K562 (cell line): Measurements from ENCODE around the gene MFSD6L. TPM values are rescaled to one million over a fixed set of nuclear protein-coding genes. Genes with fewer than 3 reads are reported as not detected.

Experiments used
- ATAC-seq: fragments of 200-7000 bp; cut with Tn5 transposase; 3 replicates; pipeline ENCODE4 v1.9.1; 2020; ENCODE audit warnings: moderate library complexity
- BruUV-seq: library from RNA; stranded (reverse); fragments of 400-500 nt; replicated peaks from 2 replicates; lab custom pipeline; 2021; lab: Mats Ljungman, UMichigan
- CTCF ChIA-PET: fragments of 300-600 bp; formaldehyde crosslinking; extraction: SDS; loops from one replicate; lab custom pipeline; 2021; ENCODE audit warnings: low intra/inter-chr PET ratio; lab: Yijun Ruan, JAX
- POLR2A ChIA-PET: fragments of 300-600, 350-650 bp; sonication (Branson Sonifier 250); formaldehyde crosslinking; extraction: SDS; loops from one replicate; lab custom pipeline; 2021; ENCODE audit warnings: antibody characterized with exemption, inconsistent platforms; lab: Yijun Ruan, JAX
- DNase-seq, 4 experiments: peaks; one replicate each; pipeline versions ENCODE4 v3.0.0 to v3.0.0-alpha.2; 2011 to 2018; ENCODE audit warnings: low spot score in 3 of 4, mixed read lengths in 3 of 4; ENCODE audit errors: extremely low read depth in 1 of 4
- FAIRE-seq: peaks from 2 replicates; lab custom pipeline; 2011; peaks lifted over from hg19 to GRCh38; lab: Jason Lieb, UNC
- H2AFZ ChIP-seq: 2 replicates; pipeline ENCODE4 v1.6.0; 2011; ENCODE audit warnings: low read depth, low read length, control low read depth, inconsistent platforms
- H3K27ac ChIP-seq: fragments of 200-600 bp; 3 replicates; pipeline ENCODE4 v1.8.0; 2011; ENCODE audit warnings: low read depth, mild to moderate bottlenecking, control low read depth, inconsistent platforms, low read length, moderate library complexity, mixed read lengths; ENCODE audit errors: extremely low read depth
- H3K27me3 ChIP-seq, 2 experiments: fragments of 300-600 bp in 1 of 2; 2 replicates in 1 of 2; 3 replicates in 1 of 2; pipeline versions ENCODE4 v1.6.0 to v1.8.0; 2011; ENCODE audit warnings: inconsistent platforms in 2 of 2, low read length in 2 of 2, mild to moderate bottlenecking in 1 of 2, mixed read lengths in 1 of 2, moderate library complexity in 1 of 2; ENCODE audit not compliant: control insufficient read depth in 2 of 2, insufficient read depth in 2 of 2
- H3K36me3 ChIP-seq: fragments of 300-600 bp; 3 replicates; pipeline ENCODE4 v1.8.0; 2011; ENCODE audit warnings: mild to moderate bottlenecking, low read length, inconsistent platforms; ENCODE audit not compliant: control insufficient read depth, insufficient read depth
- H3K4me1 ChIP-seq, 2 experiments: fragments of 200-600 bp in 1 of 2; replicated peaks in 1 of 2; 2 replicates in 1 of 2; 3 replicates in 1 of 2; pipeline versions ENCODE4 v1.5.1 to v1.8.0; 2011; ENCODE audit warnings: inconsistent platforms in 2 of 2, low read length in 2 of 2, mild to moderate bottlenecking in 1 of 2, mixed read lengths in 1 of 2, moderate library complexity in 1 of 2; ENCODE audit not compliant: control insufficient read depth in 2 of 2, insufficient read depth in 2 of 2
- H3K4me2 ChIP-seq: 2 replicates; pipeline ENCODE4 v1.6.1; 2011; ENCODE audit warnings: low read length, control low read depth, inconsistent platforms, mixed read lengths; ENCODE audit not compliant: insufficient read depth
- H3K4me3 ChIP-seq: fragments of 200-600 bp; sonication (generic), shearing (Covaris generic); 2 replicates; pipeline ENCODE4 v1.5.1; 2016; ENCODE audit warnings: control low read depth, inconsistent platforms
- H3K79me2 ChIP-seq: fragments of 200-600 bp; 3 replicates; pipeline ENCODE4 v1.8.0; 2011; ENCODE audit warnings: low read length, inconsistent platforms; ENCODE audit not compliant: control insufficient read depth, insufficient read depth
- H3K9ac ChIP-seq, 2 experiments: 2 replicates each; pipeline versions ENCODE4 v1.6.0 to v1.6.1; 2011; ENCODE audit warnings: low read depth in 2 of 2, low read length in 2 of 2, control low read depth in 1 of 2, inconsistent platforms in 1 of 2, mild to moderate bottlenecking in 1 of 2, mixed read lengths in 1 of 2; ENCODE audit not compliant: insufficient read depth in 1 of 2
- H3K9me1 ChIP-seq: one replicate; pipeline ENCODE4 v1.6.0; 2011; ENCODE audit warnings: inconsistent platforms, mild to moderate bottlenecking, low read length, moderate library complexity; ENCODE audit not compliant: control insufficient read depth, insufficient read depth
- H3K9me3 ChIP-seq: replicated peaks from 2 replicates; pipeline ENCODE4 v1.5.1; 2011; ENCODE audit warnings: low read depth, low read length, inconsistent platforms; ENCODE audit not compliant: control insufficient read depth, insufficient read depth
- H4K20me1 ChIP-seq: replicated peaks from 2 replicates; pipeline ENCODE4 v1.6.1; 2011; ENCODE audit warnings: low read length, inconsistent platforms, mixed read lengths; ENCODE audit not compliant: control insufficient read depth, insufficient read depth
- WGBS: fragments of 100-300 bp; shearing (Covaris generic); methylation state at CpG from one replicate; pipeline ENCODE4 v1.1.6; 2016; ENCODE audit warnings: low coverage, mixed read lengths; ENCODE audit not compliant: insufficient coverage; ENCODE audit errors: missing lambda C conversion rate; 5-methylcytosine and 5-hydroxymethylcytosine counted together
- in situ Hi-C: fragments of 300-500 bp; cut with MboI; formaldehyde crosslinking; loops from 4 replicates; pipeline ENCODE4 v1.15.0; 2018; ENCODE audit warnings: inconsistent platforms, mixed read lengths
- intact Hi-C: fragments of 100-400 bp; cut with micrococcal nuclease; formaldehyde crosslinking; loops from 2 replicates; pipeline ENCODE4 v1.14.2; 2022
- polyA plus RNA-seq, 8 experiments: library from polyadenylated mRNA; depleted of rRNA in 4 of 8; stranded (reverse) in 5 of 8; unstranded in 3 of 8; fragments of >200 nt; fragmentation: Nextera tagmentation in 2 of 8; fragmentation: Illumina TruSeq in 1 of 8; extraction: Ambion mirVana in 2 of 8; extraction: Trizol in 1 of 8; gene quantifications; 2 replicates each; pipeline versions ENCODE4 v1.2.1 to v1.2.3, GENCODE V29; 2011 to 2014; ENCODE audit warnings: inconsistent platforms in 1 of 8, missing spikeins in 1 of 8
- total RNA-seq, 7 experiments: library from RNA; depleted of rRNA in 6 of 7; stranded (reverse); fragments of >200 nt in 6 of 7; fragmentation: Illumina TruSeq in 2 of 7; extraction: Trizol in 2 of 7; gene quantifications; 2 replicates each; pipeline versions ENCODE4 v1.2.1 to v1.2.3, GENCODE V29; 2011 to 2021; ENCODE audit warnings: low replicate concordance in 1 of 7
- TF ChIP-seq, protein P1 (sequence below): fragments of 200-400 bp; formaldehyde crosslinking; IDR thresholded peaks from 2 replicates; pipeline ENCODE4 v1.6.1; 2017; ENCODE audit warnings: mild to moderate bottlenecking, low read depth, low read length, moderate library complexity

Gene MFSD6L
- total and polyA plus RNA-seq, 9 of the 15 experiments (the other 6 are each of a cell fraction or from before 2014, with no cell fraction given): not detected

- ATAC-seq: no peak
- no TSS peak for BruUV-seq
- TF ChIP-seq, protein P1, sequence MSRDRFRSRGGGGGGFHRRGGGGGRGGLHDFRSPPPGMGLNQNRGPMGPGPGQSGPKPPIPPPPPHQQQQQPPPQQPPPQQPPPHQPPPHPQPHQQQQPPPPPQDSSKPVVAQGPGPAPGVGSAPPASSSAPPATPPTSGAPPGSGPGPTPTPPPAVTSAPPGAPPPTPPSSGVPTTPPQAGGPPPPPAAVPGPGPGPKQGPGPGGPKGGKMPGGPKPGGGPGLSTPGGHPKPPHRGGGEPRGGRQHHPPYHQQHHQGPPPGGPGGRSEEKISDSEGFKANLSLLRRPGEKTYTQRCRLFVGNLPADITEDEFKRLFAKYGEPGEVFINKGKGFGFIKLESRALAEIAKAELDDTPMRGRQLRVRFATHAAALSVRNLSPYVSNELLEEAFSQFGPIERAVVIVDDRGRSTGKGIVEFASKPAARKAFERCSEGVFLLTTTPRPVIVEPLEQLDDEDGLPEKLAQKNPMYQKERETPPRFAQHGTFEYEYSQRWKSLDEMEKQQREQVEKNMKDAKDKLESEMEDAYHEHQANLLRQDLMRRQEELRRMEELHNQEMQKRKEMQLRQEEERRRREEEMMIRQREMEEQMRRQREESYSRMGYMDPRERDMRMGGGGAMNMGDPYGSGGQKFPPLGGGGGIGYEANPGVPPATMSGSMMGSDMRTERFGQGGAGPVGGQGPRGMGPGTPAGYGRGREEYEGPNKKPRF: no peak
- H3K27ac ChIP-seq: no peak overlapping the region
- no peak for DNase-seq
- CTCF ChIA-PET: no interaction called here
- 3% methylated on average over 20 of the region's 23 CpGs for WGBS
- no peak overlapping the region for H3K4me3 ChIP-seq
- H3K4me1 ChIP-seq: peaks cover 0 to 8% of the 10 kb centered on the region in 2 experiments; a peak in 2 of 5 replicates
- no peaks in the 10 kb centered on the region for H3K79me2 ChIP-seq
- FAIRE-seq: no peak
- H4K20me1 ChIP-seq: no peaks in the 10 kb centered on the region; the same call in 1 of the 2 replicates
- no peaks in the 10 kb centered on the region for H3K36me3 ChIP-seq
- intact Hi-C loops (no loop called here), in situ Hi-C loops (loop anchor here (5.0 to 25.0 kb wide), 2 partner anchors 94 to 736 kb away; no protein-coding TSS in a partner anchor)
- no peak overlapping the region for H3K4me2 ChIP-seq
- no peaks in the 10 kb centered on the region for H3K9me3 ChIP-seq
- POLR2A ChIA-PET: no interaction called here
- no peaks in the 10 kb centered on the region for H3K9me1 ChIP-seq
- peaks cover 0 to 34% of the 10 kb centered on the region in 2 experiments; a peak in 4 of 5 replicates for H3K27me3 ChIP-seq
- no peak overlapping the region for H2AFZ ChIP-seq
- H3K9ac ChIP-seq: no peak overlapping the region
These were observed 854 bp downstream of the MFSD6L start for GRCh38 chr17:8798176-8798845.
